ENCODE measurements around the gene OLIG1. TPM values are rescaled to one million over a fixed set of nuclear protein-coding genes. Genes with fewer than 3 reads are reported as not detected.

OLIG1 gene
- total RNA-seq, 1 donor from 2014 or later, result not detected

DNA sequence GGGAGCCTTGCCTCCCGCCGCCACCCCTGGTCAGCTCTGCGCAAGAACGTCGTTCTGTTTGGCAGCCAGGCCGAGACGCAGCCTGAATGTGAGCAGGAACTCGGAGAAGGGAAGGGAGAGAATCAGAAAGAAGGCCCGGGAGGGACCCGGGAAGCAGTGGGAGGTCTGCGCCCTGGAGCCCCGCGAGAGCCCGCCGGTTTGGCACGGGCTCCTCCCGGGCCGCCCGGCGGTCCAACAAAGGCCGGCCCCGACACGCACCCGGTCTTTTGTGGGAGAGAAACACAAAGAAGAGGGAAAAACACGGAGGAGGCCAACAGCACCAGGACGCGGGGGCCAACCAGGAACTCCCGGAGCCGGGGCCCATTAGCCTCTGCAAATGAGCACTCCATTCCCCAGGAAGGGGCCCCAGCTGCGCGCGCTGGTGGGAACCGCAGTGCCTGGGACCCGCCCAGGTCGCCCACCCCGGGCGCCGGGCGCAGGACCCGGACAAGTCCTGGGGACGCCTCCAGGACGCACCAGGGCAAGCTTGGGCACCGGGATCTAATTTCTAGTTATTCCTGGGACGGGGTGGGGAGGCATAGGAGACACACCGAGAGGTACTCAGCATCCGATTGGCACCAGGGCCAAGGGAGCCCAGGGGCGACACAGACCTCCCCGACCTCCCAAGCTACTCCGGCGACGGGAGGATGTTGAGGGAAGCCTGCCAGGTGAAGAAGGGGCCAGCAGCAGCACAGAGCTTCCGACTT lies 46.9 kb upstream of the OLIG1 start:
- Mint-ChIP-seq H3K4me3 (no peak overlapping the region), H3K4me1 (peaks cover 12% of the 10 kb centered on the region), H3K9me3 (no peaks in the 10 kb centered on the region), H3K27me3 (ENCODE audit: low read depth) (peaks cover 89% of the 10 kb centered on the region), H3K27ac (no peak overlapping the region), H3K36me3 (no peaks in the 10 kb centered on the region)
- no peak for DNase-seq (ENCODE audit: low spot score in 2 of 2, unreplicated experiment in 2 of 2)
- TF ChIP-seq, protein P1, sequence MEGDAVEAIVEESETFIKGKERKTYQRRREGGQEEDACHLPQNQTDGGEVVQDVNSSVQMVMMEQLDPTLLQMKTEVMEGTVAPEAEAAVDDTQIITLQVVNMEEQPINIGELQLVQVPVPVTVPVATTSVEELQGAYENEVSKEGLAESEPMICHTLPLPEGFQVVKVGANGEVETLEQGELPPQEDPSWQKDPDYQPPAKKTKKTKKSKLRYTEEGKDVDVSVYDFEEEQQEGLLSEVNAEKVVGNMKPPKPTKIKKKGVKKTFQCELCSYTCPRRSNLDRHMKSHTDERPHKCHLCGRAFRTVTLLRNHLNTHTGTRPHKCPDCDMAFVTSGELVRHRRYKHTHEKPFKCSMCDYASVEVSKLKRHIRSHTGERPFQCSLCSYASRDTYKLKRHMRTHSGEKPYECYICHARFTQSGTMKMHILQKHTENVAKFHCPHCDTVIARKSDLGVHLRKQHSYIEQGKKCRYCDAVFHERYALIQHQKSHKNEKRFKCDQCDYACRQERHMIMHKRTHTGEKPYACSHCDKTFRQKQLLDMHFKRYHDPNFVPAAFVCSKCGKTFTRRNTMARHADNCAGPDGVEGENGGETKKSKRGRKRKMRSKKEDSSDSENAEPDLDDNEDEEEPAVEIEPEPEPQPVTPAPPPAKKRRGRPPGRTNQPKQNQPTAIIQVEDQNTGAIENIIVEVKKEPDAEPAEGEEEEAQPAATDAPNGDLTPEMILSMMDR (IDR thresholded peaks at IDR 0.05; ENCODE audit: unreplicated experiment), result no peak

GRCh38 chr21:33023574-33024200 lies 46.3 kb upstream of the OLIG1 start:
- Mint-ChIP-seq H3K27ac (no peak overlapping the region), H3K4me1 (peaks cover 12% of the 10 kb centered on the region), H3K4me3 (no peak overlapping the region), H3K27me3 (ENCODE audit: low read depth) (peaks cover 89% of the 10 kb centered on the region), H3K9me3 (no peaks in the 10 kb centered on the region), H3K36me3 (no peaks in the 10 kb centered on the region)
- DNase-seq (ENCODE audit: low spot score in 2 of 2, unreplicated experiment in 2 of 2), result no peak
- TF ChIP-seq, protein P1 (IDR thresholded peaks at IDR 0.05; ENCODE audit: unreplicated experiment), result no peak

- H3K4me1 Mint-ChIP-seq, result peaks cover 14% of the 10 kb centered on the region
- TF ChIP-seq, protein P1 (IDR thresholded peaks at IDR 0.05; ENCODE audit: unreplicated experiment), result no peak
- DNase-seq (ENCODE audit: low spot score in 2 of 2, unreplicated experiment in 2 of 2), result no peak
- H3K27ac Mint-ChIP-seq, result no peak overlapping the region
- H3K4me3 Mint-ChIP-seq, result peak overlapping the region; percentile 61
- peaks cover 89% of the 10 kb centered on the region for H3K27me3 Mint-ChIP-seq (ENCODE audit: low read depth)
- H3K9me3 Mint-ChIP-seq, result no peaks in the 10 kb centered on the region
- no peaks in the 10 kb centered on the region for H3K36me3 Mint-ChIP-seq
Measured at GRCh38 chr21:33024201-33025103, 45.5 kb upstream of the OLIG1 start.

- TF ChIP-seq, protein P1 (IDR thresholded peaks at IDR 0.05; ENCODE audit: unreplicated experiment), result peak; percentile 11
- Mint-ChIP-seq H3K27me3 (ENCODE audit: low read depth) (peaks cover 92% of the 10 kb centered on the region), H3K36me3 (no peaks in the 10 kb centered on the region), H3K4me3 (peak overlapping the region; percentile 61), H3K27ac (no peak overlapping the region), H3K4me1 (peaks cover 14% of the 10 kb centered on the region), H3K9me3 (no peaks in the 10 kb centered on the region)
- DNase-seq (ENCODE audit: low spot score in 2 of 2, unreplicated experiment in 2 of 2), result no peak
Measured at GRCh38 chr21:33025106-33025488, 44.8 kb upstream of the OLIG1 start.

DNA sequence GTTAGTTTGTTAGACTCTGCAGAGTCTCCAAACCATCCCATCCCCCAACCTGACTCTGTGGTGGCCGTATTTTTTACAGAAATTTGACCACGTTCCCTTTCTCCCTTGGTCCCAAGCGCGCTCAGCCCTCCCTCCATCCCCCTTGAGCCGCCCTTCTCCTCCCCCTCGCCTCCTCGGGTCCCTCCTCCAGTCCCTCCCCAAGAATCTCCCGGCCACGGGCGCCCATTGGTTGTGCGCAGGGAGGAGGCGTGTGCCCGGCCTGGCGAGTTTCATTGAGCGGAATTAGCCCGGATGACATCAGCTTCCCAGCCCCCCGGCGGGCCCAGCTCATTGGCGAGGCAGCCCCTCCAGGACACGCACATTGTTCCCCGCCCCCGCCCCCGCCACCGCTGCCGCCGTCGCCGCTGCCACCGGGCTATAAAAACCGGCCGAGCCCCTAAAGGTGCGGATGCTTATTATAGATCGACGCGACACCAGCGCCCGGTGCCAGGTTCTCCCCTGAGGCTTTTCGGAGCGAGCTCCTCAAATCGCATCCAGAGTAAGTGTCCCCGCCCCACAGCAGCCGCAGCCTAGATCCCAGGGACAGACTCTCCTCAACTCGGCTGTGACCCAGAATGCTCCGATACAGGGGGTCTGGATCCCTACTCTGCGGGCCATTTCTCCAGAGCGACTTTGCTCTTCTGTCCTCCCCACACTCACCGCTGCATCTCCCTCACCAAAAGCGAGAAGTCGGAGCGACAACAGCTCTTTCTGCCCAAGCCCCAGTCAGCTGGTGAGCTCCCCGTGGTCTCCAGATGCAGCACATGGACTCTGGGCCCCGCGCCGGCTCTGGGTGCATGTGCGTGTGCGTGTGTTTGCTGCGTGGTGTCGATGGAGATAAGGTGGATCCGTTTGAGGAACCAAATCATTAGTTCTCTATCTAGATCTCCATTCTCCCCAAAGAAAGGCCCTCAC lies 44.2 kb upstream of the OLIG1 start, which contains the start of gene OLIG2:
Gene OLIG2, plus strand, starts transcription at position 447 of the 954 bp plus-strand sequence. CDS start 928 bp downstream, outside the sequence.
- H3K9me3 Mint-ChIP-seq, result no peaks in the 10 kb centered on the region
- peak within 1 kb of the TSS; percentile 12 for H3K27ac Mint-ChIP-seq
- peak within 1 kb of the TSS; percentile 61 for H3K4me3 Mint-ChIP-seq
- peaks cover 93% of the 10 kb centered on the region for H3K27me3 Mint-ChIP-seq (ENCODE audit: low read depth)
- TF ChIP-seq, protein P1 (IDR thresholded peaks at IDR 0.05; ENCODE audit: unreplicated experiment), result peak; percentile 9
- peak in 1 of 2 experiments; percentile 71 for DNase-seq (ENCODE audit: low spot score in 2 of 2, unreplicated experiment in 2 of 2)
- no peaks in the 10 kb centered on the region for H3K36me3 Mint-ChIP-seq
- H3K4me1 Mint-ChIP-seq, result peaks cover 9% of the 10 kb centered on the region

Data from mesothelial cell of epicardium (in vitro differentiated cells).